Keratinocyte (primary cell): ENCODE data around the gene MICALL2. TPM values are rescaled to one million over a fixed set of nuclear protein-coding genes. Genes with fewer than 3 reads are reported as not detected.

ENCODE experiments used
- DNase-seq: peaks from one replicate; pipeline ENCODE4 v3.0.0-alpha.2; 2011; ENCODE audit warnings: low read depth, missing footprints, low spot score
- FAIRE-seq: peaks from 2 replicates; lab custom pipeline; 2011; peaks lifted over from hg19 to GRCh38; lab: Jason Lieb, UNC
- H2AFZ ChIP-seq: 2 replicates; pipeline ENCODE4 v1.6.0; 2012; ENCODE audit warnings: low read length, control low read depth, inconsistent platforms; ENCODE audit not compliant: control insufficient read depth
- H3K27ac ChIP-seq: 2 replicates; pipeline ENCODE4 v1.5.1; 2011; ENCODE audit warnings: low read length; ENCODE audit not compliant: control insufficient read depth, insufficient read depth
- H3K27me3 ChIP-seq: 3 replicates; pipeline ENCODE4 v1.6.0; 2011; ENCODE audit warnings: low read length; ENCODE audit not compliant: control insufficient read depth, insufficient read depth; ENCODE audit errors: extremely low read depth
- H3K36me3 ChIP-seq, 2 experiments: 2 replicates in 1 of 2; 3 replicates in 1 of 2; pipeline ENCODE4 v1.5.1; 2011; ENCODE audit warnings: low read length in 2 of 2, mild to moderate bottlenecking in 1 of 2; ENCODE audit not compliant: control insufficient read depth in 2 of 2, insufficient read depth in 2 of 2; ENCODE audit errors: extremely low read depth in 1 of 2
- H3K4me1 ChIP-seq: 3 replicates; pipeline ENCODE4 v1.5.1; 2011; ENCODE audit warnings: low read length; ENCODE audit not compliant: control insufficient read depth, insufficient read depth; ENCODE audit errors: extremely low read depth
- H3K4me2 ChIP-seq: 3 replicates; pipeline ENCODE4 v1.6.0; 2011; ENCODE audit warnings: low read depth, low read length; ENCODE audit not compliant: control insufficient read depth, insufficient read depth; ENCODE audit errors: extremely low read depth
- H3K4me3 ChIP-seq, 3 experiments: fragments of 200-600 bp in 1 of 3; sonication (generic) in 1 of 3; 2 replicates in 2 of 3; 3 replicates in 1 of 3; pipeline ENCODE4 v1.5.1; 2011 to 2016; ENCODE audit warnings: low read length in 3 of 3, mild to moderate bottlenecking in 3 of 3, control low read depth in 2 of 3, inconsistent platforms in 1 of 3, low read depth in 1 of 3, mixed read lengths in 1 of 3, mixed run types in 1 of 3, moderate library complexity in 1 of 3; ENCODE audit not compliant: control insufficient read depth in 2 of 3, insufficient read depth in 2 of 3; ENCODE audit errors: extremely low read depth in 1 of 3
- H3K79me2 ChIP-seq: 2 replicates; pipeline ENCODE4 v1.6.0; 2012; ENCODE audit warnings: low read length; ENCODE audit not compliant: control insufficient read depth, insufficient read depth
- H3K9ac ChIP-seq: 3 replicates; pipeline ENCODE4 v1.6.0; 2011; ENCODE audit warnings: low read length; ENCODE audit not compliant: control insufficient read depth, insufficient read depth; ENCODE audit errors: extremely low read depth
- H3K9me1 ChIP-seq: 3 replicates; pipeline ENCODE4 v1.6.0; 2011; ENCODE audit warnings: low read length; ENCODE audit not compliant: control insufficient read depth, insufficient read depth; ENCODE audit errors: extremely low read depth
- H3K9me3 ChIP-seq: 2 replicates; pipeline ENCODE4 v1.5.1; 2012; ENCODE audit warnings: low read depth, low read length; ENCODE audit not compliant: control insufficient read depth
- H4K20me1 ChIP-seq: 3 replicates; pipeline ENCODE4 v1.6.0; 2011; ENCODE audit warnings: low read length; ENCODE audit not compliant: control insufficient read depth, insufficient read depth; ENCODE audit errors: extremely low read depth
- EZH2 ChIP-seq: IDR thresholded peaks from one replicate; pipeline ENCODE4 v1.6.1; 2012; ENCODE audit warnings: inconsistent platforms, mild to moderate bottlenecking, low read length, moderate library complexity
- dilution Hi-C: fragments of 300-500 bp; cut with MboI; formaldehyde crosslinking; loops from one replicate; pipeline ENCODE4 v1.7.0; 2020; ENCODE audit warnings: low sequenced_read_pairs; ENCODE audit not compliant: extremely low pct_ligation_motif_present
- polyA plus RNA-seq, 5 experiments: library from polyadenylated mRNA; depleted of rRNA in 3 of 5; stranded (reverse) in 3 of 5; stranded (forward) in 1 of 5; unstranded in 1 of 5; fragments of >200 nt; gene quantifications; 1 replicate in 1 of 5; 2 replicates in 3 of 5; 3 replicates in 1 of 5; pipeline versions ENCODE4 v1.2.1 to v1.2.3, GENCODE V29; 2011 to 2012; ENCODE audit warnings: missing spikeins in 2 of 5, low read depth in 1 of 5, low replicate concordance in 1 of 5
- TF ChIP-seq, protein P1 (sequence below), 3 experiments: IDR thresholded peaks in 1 of 3; conservative IDR thresholded peaks in 1 of 3; optimal IDR thresholded peaks in 1 of 3; 2 replicates in 2 of 3; 3 replicates in 1 of 3; pipeline versions ENCODE3 to v1.5.1; 2011; ENCODE audit warnings: low read length in 3 of 3, mild to moderate bottlenecking in 3 of 3, moderate library complexity in 2 of 3, control low read depth in 1 of 3, inconsistent platforms in 1 of 3; ENCODE audit not compliant: insufficient read depth in 2 of 3; ENCODE audit errors: extremely low read depth in 1 of 3

The MICALL2 gene
- polyA plus RNA-seq, 1 donor (not counting 4 experiments of a cell fraction or from before 2014, with no cell fraction given), result 10.4 TPM

- no peaks in the 10 kb centered on the region for H3K79me2 ChIP-seq
- H3K4me2 ChIP-seq, result no peak overlapping the region
- peaks cover 1% of the 10 kb centered on the region for H3K27me3 ChIP-seq
- no peak overlapping the region for H3K9ac ChIP-seq
- FAIRE-seq, result no peak
- H3K27ac ChIP-seq, result no peak overlapping the region
- dilution Hi-C loops, result no loop called here
- H3K9me3 ChIP-seq, result no peaks in the 10 kb centered on the region
- no peaks in the 10 kb centered on the region for H3K4me1 ChIP-seq
- H3K4me3 ChIP-seq, result no peak overlapping the region
- peaks cover 4% of the 10 kb centered on the region for H4K20me1 ChIP-seq
- H2AFZ ChIP-seq, result no peak overlapping the region
- DNase-seq, result no peak
- H3K36me3 ChIP-seq, result peaks cover 4 to 36% of the 10 kb centered on the region in 2 experiments
- TF ChIP-seq, protein P1, sequence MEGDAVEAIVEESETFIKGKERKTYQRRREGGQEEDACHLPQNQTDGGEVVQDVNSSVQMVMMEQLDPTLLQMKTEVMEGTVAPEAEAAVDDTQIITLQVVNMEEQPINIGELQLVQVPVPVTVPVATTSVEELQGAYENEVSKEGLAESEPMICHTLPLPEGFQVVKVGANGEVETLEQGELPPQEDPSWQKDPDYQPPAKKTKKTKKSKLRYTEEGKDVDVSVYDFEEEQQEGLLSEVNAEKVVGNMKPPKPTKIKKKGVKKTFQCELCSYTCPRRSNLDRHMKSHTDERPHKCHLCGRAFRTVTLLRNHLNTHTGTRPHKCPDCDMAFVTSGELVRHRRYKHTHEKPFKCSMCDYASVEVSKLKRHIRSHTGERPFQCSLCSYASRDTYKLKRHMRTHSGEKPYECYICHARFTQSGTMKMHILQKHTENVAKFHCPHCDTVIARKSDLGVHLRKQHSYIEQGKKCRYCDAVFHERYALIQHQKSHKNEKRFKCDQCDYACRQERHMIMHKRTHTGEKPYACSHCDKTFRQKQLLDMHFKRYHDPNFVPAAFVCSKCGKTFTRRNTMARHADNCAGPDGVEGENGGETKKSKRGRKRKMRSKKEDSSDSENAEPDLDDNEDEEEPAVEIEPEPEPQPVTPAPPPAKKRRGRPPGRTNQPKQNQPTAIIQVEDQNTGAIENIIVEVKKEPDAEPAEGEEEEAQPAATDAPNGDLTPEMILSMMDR (optimal IDR thresholded peaks at IDR 0.05 in 1 of 3, IDR thresholded peaks at IDR 0.05 in 1 of 3, conservative IDR thresholded peaks at IDR 0.05 in 1 of 3; ENCODE audit: extremely low read depth in 1 of 3, insufficient read depth in 2 of 3, low read length in 3 of 3), result no peak
- TF ChIP-seq EZH2, result no peak
- no peaks in the 10 kb centered on the region for H3K9me1 ChIP-seq
These were observed 22.0 kb downstream of the MICALL2 start for GRCh38 chr7:1437155-1437880.

GRCh38 chr7:1436608-1437007 lies 22.7 kb downstream of the MICALL2 start:
- peaks cover 4 to 32% of the 10 kb centered on the region in 2 experiments for H3K36me3 ChIP-seq
- TF ChIP-seq, protein P1 (optimal IDR thresholded peaks at IDR 0.05 in 1 of 3, IDR thresholded peaks at IDR 0.05 in 1 of 3, conservative IDR thresholded peaks at IDR 0.05 in 1 of 3; ENCODE audit: extremely low read depth in 1 of 3, insufficient read depth in 2 of 3, low read length in 3 of 3), result no peak
- TF ChIP-seq EZH2, result no peak
- H2AFZ ChIP-seq, result no peak overlapping the region
- H3K79me2 ChIP-seq, result no peaks in the 10 kb centered on the region
- FAIRE-seq, result no peak
- H3K9me1 ChIP-seq, result no peaks in the 10 kb centered on the region
- no peaks in the 10 kb centered on the region for H3K9me3 ChIP-seq
- peaks cover 5% of the 10 kb centered on the region for H4K20me1 ChIP-seq
- H3K4me3 ChIP-seq, result no peak overlapping the region
- H3K9ac ChIP-seq, result no peak overlapping the region
- no peak overlapping the region for H3K27ac ChIP-seq
- dilution Hi-C loops, result no loop called here
- H3K4me2 ChIP-seq, result no peak overlapping the region
- no peaks in the 10 kb centered on the region for H3K4me1 ChIP-seq
- H3K27me3 ChIP-seq, result peaks cover 5% of the 10 kb centered on the region
- no peak for DNase-seq
